KOPT-K1 (cell line): ENCODE data around the gene CDKN1B.

ENCODE experiments used
- H3K27ac ChIP-seq: fragments of 200-600 bp; sonication (generic); 2 replicates; pipeline ENCODE4 v1.5.1; 2016; ENCODE audit warnings: antibody characterized with exemption, mild to moderate bottlenecking, low read depth, low read length; ENCODE audit not compliant: poor library complexity, severe bottlenecking
- H3K36me3 ChIP-seq: fragments of 200-600 bp; sonication (generic); 2 replicates; pipeline ENCODE4 v1.5.1; 2017; ENCODE audit warnings: antibody characterized with exemption, mild to moderate bottlenecking, low read length, moderate library complexity; ENCODE audit not compliant: insufficient read depth
- H3K9me3 ChIP-seq: fragments of 200-600 bp; sonication (generic); 2 replicates; pipeline ENCODE4 v1.5.1; 2017; ENCODE audit warnings: antibody characterized with exemption, low read length, mild to moderate bottlenecking; ENCODE audit not compliant: insufficient read depth, poor library complexity, severe bottlenecking

Gene CDKN1B

DNA sequence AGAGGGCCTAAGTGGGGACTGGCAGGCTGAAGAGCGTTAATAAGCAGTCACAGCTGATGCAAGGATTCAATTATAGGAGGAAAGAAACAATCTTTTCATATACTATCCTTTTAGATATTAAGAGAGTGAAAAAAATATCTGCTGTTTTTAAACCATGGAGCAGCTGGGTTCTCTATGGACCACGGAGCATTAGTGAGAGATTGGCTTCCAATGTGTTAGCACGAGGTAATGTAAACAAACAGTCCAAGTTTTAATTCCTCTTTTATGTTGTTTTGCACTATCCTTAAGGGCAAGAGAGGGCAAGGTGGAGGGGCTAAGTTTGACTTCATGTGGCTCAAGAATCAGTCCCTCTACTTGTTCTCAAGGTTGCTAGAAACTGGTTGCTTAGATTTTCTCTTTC, 30.9 kb downstream of the CDKN1B start:
- H3K9me3 ChIP-seq: no peaks in the 10 kb centered on the region
- H3K27ac ChIP-seq: no peak overlapping the region
- H3K36me3 ChIP-seq: no peaks in the 10 kb centered on the region; the same call in 1 of the 2 replicates

DNA sequence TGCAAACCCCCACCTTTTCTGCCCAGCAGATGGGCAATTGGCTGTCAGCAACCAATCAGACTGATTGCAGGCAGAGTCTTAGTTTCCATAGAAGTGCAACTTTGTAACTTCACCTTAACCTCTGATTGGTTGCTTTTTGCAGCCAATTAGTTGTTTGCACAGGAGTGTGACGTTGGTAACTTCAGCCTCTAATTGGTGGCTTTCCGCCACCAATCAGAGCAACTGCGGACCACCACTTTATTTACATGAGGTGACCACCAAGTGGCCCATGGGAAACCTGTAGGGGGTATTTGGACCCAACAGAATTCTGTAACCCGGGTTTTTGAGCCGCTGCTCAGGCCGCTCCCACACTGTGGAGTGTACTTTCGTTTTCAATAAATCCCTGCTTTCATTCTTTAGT, 32.3 kb downstream of the CDKN1B start:
- H3K9me3 ChIP-seq: no peaks in the 10 kb centered on the region
- H3K27ac ChIP-seq: no peak overlapping the region
- H3K36me3 ChIP-seq: no peaks in the 10 kb centered on the region; the same call in 1 of the 2 replicates

DNA sequence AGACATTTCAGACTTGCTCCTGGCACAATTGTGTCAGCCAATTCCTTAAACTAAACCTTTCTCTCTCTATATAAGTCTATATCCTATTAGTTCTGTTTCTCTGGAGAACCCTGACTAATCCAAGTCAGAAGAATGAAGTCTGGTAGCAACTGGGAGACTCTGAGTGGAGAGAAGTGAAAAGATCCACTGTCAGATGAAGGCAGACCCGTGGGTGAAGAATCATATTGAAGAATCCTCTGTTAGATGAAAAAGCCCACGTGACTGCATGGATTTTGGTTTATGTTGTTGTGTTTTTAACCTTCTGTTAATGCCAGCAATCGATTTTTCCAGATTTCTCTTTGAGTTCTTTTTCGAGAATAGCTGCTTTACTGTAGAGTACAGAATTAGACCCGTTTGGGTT, 38.8 kb downstream of the CDKN1B start:
- Histone ChIP-seq H3K9me3 (no peaks in the 10 kb centered on the region), H3K27ac (no peak overlapping the region), H3K36me3 (no peaks in the 10 kb centered on the region; the same call in 1 of the 2 replicates)

DNA sequence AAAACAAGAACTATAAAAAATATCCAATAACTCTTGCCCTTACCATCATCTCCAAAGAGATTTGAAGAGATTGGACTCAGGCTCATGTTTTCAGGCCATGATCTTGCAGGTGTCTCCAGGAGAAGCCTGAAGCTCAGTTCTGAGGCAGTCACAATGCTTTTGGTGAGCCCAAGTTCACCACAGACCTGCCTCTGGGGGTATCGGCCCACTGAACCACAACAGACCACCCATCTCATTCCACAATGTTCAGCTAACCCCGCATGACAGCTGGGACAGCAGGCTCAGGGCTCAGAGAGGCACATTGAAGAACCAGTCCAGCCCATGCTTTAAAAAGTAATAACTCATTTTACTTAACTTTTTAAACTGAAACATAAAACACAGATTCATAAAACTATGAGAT, 40.0 kb downstream of the CDKN1B start:
- Histone ChIP-seq H3K27ac (no peak overlapping the region), H3K36me3 (no peaks in the 10 kb centered on the region), H3K9me3 (no peaks in the 10 kb centered on the region)

DNA sequence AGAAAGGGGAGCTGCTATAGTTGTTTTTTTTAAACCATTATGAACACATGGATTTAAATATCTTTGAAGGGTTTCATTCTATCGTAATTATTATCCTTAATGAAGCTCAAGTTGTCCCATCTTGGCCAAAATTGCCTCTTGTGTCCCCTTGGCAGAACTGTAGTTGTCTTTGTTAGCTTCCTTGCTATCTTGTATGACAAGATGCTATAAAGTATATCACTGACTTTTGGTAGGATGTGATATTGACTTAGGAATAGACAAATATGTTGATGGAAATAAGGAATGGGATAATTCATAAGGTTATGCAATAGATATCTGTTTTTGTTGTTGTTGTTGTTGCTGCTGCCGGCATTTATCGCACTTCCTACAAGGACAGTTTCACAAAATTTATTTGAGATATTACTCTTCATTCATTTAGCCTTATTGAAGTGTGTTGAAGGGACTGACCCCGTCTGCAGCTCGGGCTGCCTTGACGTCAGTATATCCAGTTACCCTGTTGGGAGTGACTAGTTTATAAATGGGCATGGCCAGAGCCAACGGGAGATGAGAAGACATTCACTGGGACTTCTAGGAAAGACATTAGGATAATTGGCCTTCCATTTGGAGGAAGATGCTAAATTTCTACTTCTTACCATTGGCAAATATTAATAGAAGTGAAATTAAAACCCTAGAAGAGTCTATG, 42.2 kb downstream of the CDKN1B start:
- Histone ChIP-seq H3K36me3 (no peaks in the 10 kb centered on the region), H3K9me3 (no peaks in the 10 kb centered on the region), H3K27ac (no peak overlapping the region)

- H3K9me3 ChIP-seq: peaks cover 5% of the 10 kb centered on the region
- no peaks in the 10 kb centered on the region for H3K36me3 ChIP-seq
- H3K27ac ChIP-seq: no peak overlapping the region
Observed at GRCh38 chr12:12764824-12765223, 47.7 kb downstream of the CDKN1B start.

DNA sequence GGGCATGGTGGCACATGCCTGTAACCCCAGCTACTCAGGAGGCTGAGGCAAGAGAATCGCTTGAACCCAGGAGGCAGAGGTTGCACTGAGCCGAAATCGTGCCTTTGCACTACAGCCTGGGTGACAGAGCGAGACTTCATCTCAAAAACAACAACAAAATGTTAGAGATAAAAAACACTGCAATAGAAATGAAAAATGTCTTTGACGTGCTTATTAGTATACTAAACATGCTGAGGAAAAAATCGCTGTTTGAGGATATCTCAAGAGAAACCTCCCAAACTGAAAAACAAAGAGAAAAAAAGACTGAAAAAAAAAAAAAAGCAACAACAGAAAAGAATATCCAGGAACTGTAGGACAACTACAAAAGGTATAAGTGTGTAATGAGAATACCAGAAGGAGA, 53.1 kb downstream of the CDKN1B start:
- no peak overlapping the region for H3K27ac ChIP-seq
- no peaks in the 10 kb centered on the region for H3K36me3 ChIP-seq
- peaks cover 12% of the 10 kb centered on the region for H3K9me3 ChIP-seq
